ENCODE data around the gene MAML3. TPM values are rescaled to one million over a fixed set of nuclear protein-coding genes. Genes with fewer than 3 reads are reported as not detected.

The MAML3 gene
- total and polyA plus RNA-seq, 2 of the 13 experiments (the other 11 are each of a cell fraction or from before 2014, with no cell fraction given), result 0.05 to 0.13 TPM

DNA sequence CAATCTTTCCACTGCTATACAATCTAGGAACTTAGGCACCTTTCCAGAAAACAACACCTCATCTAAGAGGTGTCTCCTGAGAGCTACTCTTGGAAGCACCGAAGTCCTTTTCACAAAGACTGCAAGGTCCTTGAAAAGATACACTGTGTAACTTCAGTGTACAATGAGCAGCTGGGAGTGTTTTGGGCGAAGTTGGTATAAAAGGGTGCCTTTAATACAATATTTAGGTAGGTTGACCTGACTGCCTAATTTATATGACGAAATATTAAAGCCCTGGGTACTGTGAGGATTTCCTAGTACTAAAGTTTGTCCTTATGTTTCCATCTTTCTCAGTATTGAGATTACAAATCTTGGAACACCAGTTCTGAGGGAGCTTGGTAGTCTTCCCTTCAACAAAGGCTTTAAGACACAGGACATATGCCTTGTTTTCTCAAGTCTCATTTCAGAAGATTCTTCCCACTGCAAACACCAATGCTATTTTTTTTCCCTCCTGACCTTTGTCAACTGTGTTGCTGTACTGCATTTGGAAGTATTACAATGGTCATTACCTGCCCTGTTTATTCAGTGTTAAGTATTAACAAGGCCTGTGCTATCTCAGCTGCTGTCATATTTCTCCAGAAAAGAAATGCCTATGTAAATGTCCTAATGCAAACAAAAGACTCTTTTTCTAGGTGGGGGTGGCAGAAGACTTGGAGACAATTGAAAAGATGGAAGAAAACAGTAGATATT, 134.2 kb downstream of the MAML3 start (continued):
- TF ChIP-seq POGZ (CRISPR knock-in tag; IDR thresholded peaks at IDR 0.05) (0 out of 2 replicates have a peak, but pooled peaks have one; percentile 42), DPF2 (CRISPR knock-in tag; IDR thresholded peaks at IDR 0.05; ENCODE audit: borderline replicate concordance, low read depth) (peak; percentile 46; the same call in 1 of the 2 replicates), ZNF432 (CRISPR knock-in tag; IDR thresholded peaks at IDR 0.05; ENCODE audit: borderline replicate concordance) (no peak), ZNF546 (CRISPR knock-in tag; conservative IDR thresholded peaks at IDR 0.05) (no peak), NR2F2 (IDR thresholded peaks at IDR 0.05; ENCODE audit: borderline replicate concordance, low read depth) (peak; percentile 80), SP5 (CRISPR knock-in tag; IDR thresholded peaks at IDR 0.05; ENCODE audit: borderline replicate concordance, low read depth) (0 out of 2 replicates have a peak, but pooled peaks have one; percentile 18), PHF21A (CRISPR knock-in tag; IDR thresholded peaks at IDR 0.05) (peak; percentile 43; the same call in 1 of the 2 replicates), ZFP37 (CRISPR knock-in tag; IDR thresholded peaks at IDR 0.05; ENCODE audit: borderline replicate concordance) (0 out of 2 replicates have a peak, but pooled peaks have one; percentile 25), ZNF619 (CRISPR knock-in tag; IDR thresholded peaks at IDR 0.05) (no peak), CCAR2 (optimal IDR thresholded peaks at IDR 0.05; ENCODE audit: low read depth, low read length) (no peak), MIXL1 (CRISPR knock-in tag; IDR thresholded peaks at IDR 0.05) (peak; percentile 94), ZNF788 (CRISPR knock-in tag; IDR thresholded peaks at IDR 0.05; ENCODE audit: borderline replicate concordance) (no peak), BCL6 (CRISPR knock-in tag; IDR thresholded peaks at IDR 0.05) (peak; percentile 90), SMC3 (IDR thresholded peaks at IDR 0.05; ENCODE audit: low read length) (peak; percentile 6; the same call in 1 of the 2 replicates), HOXA3 (CRISPR knock-in tag; IDR thresholded peaks at IDR 0.05) (0 out of 2 replicates have a peak, but pooled peaks have one; percentile 30), SIX4 (CRISPR knock-in tag; IDR thresholded peaks at IDR 0.05) (peak; percentile 42; the same call in 1 of the 2 replicates), PPARG (CRISPR knock-in tag; conservative IDR thresholded peaks at IDR 0.05) (peak; percentile 94), GLI4 (CRISPR knock-in tag; IDR thresholded peaks at IDR 0.05; ENCODE audit: borderline replicate concordance) (no peak)
- TF ChIP-seq, protein P1, sequence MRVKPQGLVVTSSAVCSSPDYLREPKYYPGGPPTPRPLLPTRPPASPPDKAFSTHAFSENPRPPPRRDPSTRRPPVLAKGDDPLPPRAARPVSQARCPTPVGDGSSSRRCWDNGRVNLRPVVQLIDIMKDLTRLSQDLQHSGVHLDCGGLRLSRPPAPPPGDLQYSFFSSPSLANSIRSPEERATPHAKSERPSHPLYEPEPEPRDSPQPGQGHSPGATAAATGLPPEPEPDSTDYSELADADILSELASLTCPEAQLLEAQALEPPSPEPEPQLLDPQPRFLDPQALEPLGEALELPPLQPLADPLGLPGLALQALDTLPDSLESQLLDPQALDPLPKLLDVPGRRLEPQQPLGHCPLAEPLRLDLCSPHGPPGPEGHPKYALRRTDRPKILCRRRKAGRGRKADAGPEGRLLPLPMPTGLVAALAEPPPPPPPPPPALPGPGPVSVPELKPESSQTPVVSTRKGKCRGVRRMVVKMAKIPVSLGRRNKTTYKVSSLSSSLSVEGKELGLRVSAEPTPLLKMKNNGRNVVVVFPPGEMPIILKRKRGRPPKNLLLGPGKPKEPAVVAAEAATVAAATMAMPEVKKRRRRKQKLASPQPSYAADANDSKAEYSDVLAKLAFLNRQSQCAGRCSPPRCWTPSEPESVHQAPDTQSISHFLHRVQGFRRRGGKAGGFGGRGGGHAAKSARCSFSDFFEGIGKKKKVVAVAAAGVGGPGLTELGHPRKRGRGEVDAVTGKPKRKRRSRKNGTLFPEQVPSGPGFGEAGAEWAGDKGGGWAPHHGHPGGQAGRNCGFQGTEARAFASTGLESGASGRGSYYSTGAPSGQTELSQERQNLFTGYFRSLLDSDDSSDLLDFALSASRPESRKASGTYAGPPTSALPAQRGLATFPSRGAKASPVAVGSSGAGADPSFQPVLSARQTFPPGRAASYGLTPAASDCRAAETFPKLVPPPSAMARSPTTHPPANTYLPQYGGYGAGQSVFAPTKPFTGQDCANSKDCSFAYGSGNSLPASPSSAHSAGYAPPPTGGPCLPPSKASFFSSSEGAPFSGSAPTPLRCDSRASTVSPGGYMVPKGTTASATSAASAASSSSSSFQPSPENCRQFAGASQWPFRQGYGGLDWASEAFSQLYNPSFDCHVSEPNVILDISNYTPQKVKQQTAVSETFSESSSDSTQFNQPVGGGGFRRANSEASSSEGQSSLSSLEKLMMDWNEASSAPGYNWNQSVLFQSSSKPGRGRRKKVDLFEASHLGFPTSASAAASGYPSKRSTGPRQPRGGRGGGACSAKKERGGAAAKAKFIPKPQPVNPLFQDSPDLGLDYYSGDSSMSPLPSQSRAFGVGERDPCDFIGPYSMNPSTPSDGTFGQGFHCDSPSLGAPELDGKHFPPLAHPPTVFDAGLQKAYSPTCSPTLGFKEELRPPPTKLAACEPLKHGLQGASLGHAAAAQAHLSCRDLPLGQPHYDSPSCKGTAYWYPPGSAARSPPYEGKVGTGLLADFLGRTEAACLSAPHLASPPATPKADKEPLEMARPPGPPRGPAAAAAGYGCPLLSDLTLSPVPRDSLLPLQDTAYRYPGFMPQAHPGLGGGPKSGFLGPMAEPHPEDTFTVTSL (CRISPR knock-in tag; IDR thresholded peaks at IDR 0.05; ENCODE audit: borderline replicate concordance), result peak; percentile 93
- TF ChIP-seq, protein P2, sequence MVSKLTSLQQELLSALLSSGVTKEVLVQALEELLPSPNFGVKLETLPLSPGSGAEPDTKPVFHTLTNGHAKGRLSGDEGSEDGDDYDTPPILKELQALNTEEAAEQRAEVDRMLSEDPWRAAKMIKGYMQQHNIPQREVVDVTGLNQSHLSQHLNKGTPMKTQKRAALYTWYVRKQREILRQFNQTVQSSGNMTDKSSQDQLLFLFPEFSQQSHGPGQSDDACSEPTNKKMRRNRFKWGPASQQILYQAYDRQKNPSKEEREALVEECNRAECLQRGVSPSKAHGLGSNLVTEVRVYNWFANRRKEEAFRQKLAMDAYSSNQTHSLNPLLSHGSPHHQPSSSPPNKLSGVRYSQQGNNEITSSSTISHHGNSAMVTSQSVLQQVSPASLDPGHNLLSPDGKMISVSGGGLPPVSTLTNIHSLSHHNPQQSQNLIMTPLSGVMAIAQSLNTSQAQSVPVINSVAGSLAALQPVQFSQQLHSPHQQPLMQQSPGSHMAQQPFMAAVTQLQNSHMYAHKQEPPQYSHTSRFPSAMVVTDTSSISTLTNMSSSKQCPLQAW (CRISPR knock-in tag; IDR thresholded peaks at IDR 0.05), result peak; percentile 91

Data from HepG2 (cell line).